ENCODE measurements around the gene ARPC4. TPM values are rescaled to one million over a fixed set of nuclear protein-coding genes. Genes with fewer than 3 reads are reported as not detected.

The ARPC4 gene
- total and polyA plus RNA-seq, 10 of the 15 experiments (the other 5 are each of a cell fraction or from before 2014, with no cell fraction given), result 42.0 to 354 (median 268) TPM

GRCh38 chr3:9783954-9784353, 8.9 kb upstream of the ARPC4 start:
- ChIA-PET RAD21 (ENCODE audit: unreplicated experiment) (no interaction called here), SMC1A (ENCODE audit: uncharacterized antibody, unreplicated experiment) (no interaction called here), POLR2A (no interaction called here), CTCF (interaction anchor here (0.7 kb wide), 1 partner anchor 51 kb away, joined by 3 read pairs; no protein-coding TSS in a partner anchor)
- BruUV-seq (replicated peaks), result no TSS peak
- FAIRE-seq (no peak), DNase-seq (ENCODE audit: low read depth, low spot score) (no peak), ATAC-seq (no peak)
- Histone ChIP-seq H3K4me2 (ENCODE audit: control insufficient read depth, insufficient read depth) (no peak overlapping the region), H3K36me3 (ENCODE audit: control insufficient read depth in 2 of 2, insufficient read depth in 2 of 2, low read length in 1 of 2) (peaks cover 4 to 7% of the 10 kb centered on the region in 2 experiments; a peak in 2 of 4 replicates), H3K27ac (ENCODE audit: control insufficient read depth, insufficient read depth) (no peak overlapping the region), H3K4me1 (ENCODE audit: control insufficient read depth, insufficient read depth, low read length) (peaks cover 24% of the 10 kb centered on the region), H3K27me3 (replicated peaks in 1 of 2; ENCODE audit: control insufficient read depth in 2 of 2, insufficient read depth in 2 of 2, low read length in 1 of 2) (no peaks in the 10 kb centered on the region), H3K9me3 (replicated peaks; ENCODE audit: control insufficient read depth, insufficient read depth, low read length) (no peaks in the 10 kb centered on the region), H3K9ac (ENCODE audit: control insufficient read depth, insufficient read depth, low read length) (no peak overlapping the region), H3K4me3 (no peak overlapping the region), H3K79me2 (ENCODE audit: control insufficient read depth, insufficient read depth, low read length) (no peaks in the 10 kb centered on the region), H2AFZ (ENCODE audit: control insufficient read depth, low read depth, low read length) (no peak overlapping the region), H4K20me1 (ENCODE audit: control insufficient read depth, insufficient read depth) (no peaks in the 10 kb centered on the region)
- TF ChIP-seq RELB (IDR thresholded peaks at IDR 0.05; ENCODE audit: low read depth) (no peak), NFXL1 (IDR thresholded peaks at IDR 0.05; ENCODE audit: borderline replicate concordance) (no peak), BRCA1 (IDR thresholded peaks at IDR 0.05; ENCODE audit: low read depth, low read length) (no peak), TARDBP (IDR thresholded peaks at IDR 0.05; ENCODE audit: borderline replicate concordance) (no peak), ZNF592 (IDR thresholded peaks at IDR 0.05) (no peak), STAT3 (IDR thresholded peaks at IDR 0.05; ENCODE audit: low read depth, low read length) (no peak), YBX1 (IDR thresholded peaks at IDR 0.05) (no peak), ASH2L (IDR thresholded peaks at IDR 0.05; ENCODE audit: borderline replicate concordance, low read depth) (no peak), RBBP5 (conservative IDR thresholded peaks at IDR 0.05) (no peak), PRDM15 (CRISPR knock-in tag; IDR thresholded peaks at IDR 0.05) (no peak), PAX5 (IDR thresholded peaks at IDR 0.05; ENCODE audit: borderline replicate concordance, low read depth, low read length) (no peak), JUNB (IDR thresholded peaks at IDR 0.05) (no peak), NKRF (conservative IDR thresholded peaks at IDR 0.05) (no peak)
- in situ Hi-C loops (cut with MboI), result no loop called here
- intact Hi-C loops (cut with micrococcal nuclease; ENCODE audit: unreplicated experiment), result no loop called here
- 92% methylated on average over 14 of the region's 14 CpGs for WGBS (ENCODE audit: insufficient coverage, insufficient replicate concordance, low lambda C conversion rate, missing lambda C conversion rate)
